ENCODE measurements around the gene KCND3. TPM values are rescaled to one million over a fixed set of nuclear protein-coding genes. Genes with fewer than 3 reads are reported as not detected.
A peak's percentile ranks its signal among the peaks of the same experiment; 100 is the strongest.

The KCND3 gene
- total and polyA plus RNA-seq, 5 experiments from 2014 or later: 0.02 to 0.13 (median 0.06) TPM; not detected in 2

- DNase-seq: no peak
- no peak overlapping the region for H3K4me3 Mint-ChIP-seq
- H3K36me3 Mint-ChIP-seq: no peaks in the 10 kb centered on the region
- H3K27me3 Mint-ChIP-seq: peaks cover 7 to 32% (median 17%) of the 10 kb centered on the region in 5 donors
- peaks cover 5 to 11% (median 7%) of the 10 kb centered on the region in 4 donors for H3K4me1 Mint-ChIP-seq
- no peak for ATAC-seq
- H3K9me3 Mint-ChIP-seq: no peaks in the 10 kb centered on the region
- no peak overlapping the region for H3K27ac Mint-ChIP-seq
- POLR2A ChIA-PET: no interaction called here
Observed at GRCh38 chr1:111948209-111949171, 41.0 kb downstream of the KCND3 start.

DNA sequence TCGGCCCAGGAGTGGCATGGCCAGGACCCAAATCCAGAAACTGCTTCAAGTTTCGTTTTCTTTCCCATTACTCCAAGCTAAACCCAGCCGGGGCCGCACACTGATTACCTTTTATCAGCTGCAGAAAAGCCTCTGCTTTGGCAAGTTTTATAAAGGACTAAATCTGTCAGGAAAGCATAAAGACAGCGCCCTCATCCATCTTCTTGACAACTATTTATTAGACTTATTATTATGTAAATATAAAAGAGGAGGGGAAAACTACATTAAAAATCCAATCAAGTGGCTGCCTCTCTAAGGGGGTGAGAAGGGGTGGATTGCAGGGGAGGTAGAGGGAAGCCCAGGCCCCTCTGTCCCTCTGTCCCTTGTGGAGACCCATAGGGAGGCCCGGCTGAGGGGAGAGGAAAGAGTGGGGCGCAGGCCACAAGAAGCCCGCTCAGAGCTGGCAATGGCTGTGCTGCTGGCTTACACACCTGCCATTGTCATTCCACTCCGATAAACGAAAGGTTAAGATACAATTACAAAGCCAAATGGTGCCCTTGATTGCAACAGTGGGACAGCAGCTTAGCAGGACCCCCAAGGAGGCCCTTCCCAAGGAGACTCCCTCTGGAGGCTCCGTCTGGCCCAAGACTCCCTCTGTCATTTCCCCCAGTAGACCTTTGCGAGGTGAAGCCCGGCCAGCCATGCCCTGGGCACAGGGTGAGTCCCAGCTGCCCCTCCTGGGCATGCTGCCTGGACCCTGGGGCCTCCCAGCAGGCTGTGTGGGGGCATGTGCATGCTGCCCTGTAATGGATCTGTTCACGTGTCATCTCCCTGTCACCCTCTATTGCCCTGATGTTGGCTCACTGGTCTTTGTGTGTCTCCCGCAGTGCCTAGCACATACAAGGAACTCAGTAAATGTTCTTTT lies 45.4 kb downstream of the KCND3 start:
- Mint-ChIP-seq H3K27ac (no peak overlapping the region), H3K4me1 (peaks cover 5 to 8% (median 6%) of the 10 kb centered on the region in 4 donors), H3K4me3 (no peak overlapping the region), H3K36me3 (no peaks in the 10 kb centered on the region), H3K9me3 (peaks cover 0 to 2% (median 0%) of the 10 kb centered on the region in 9 donors), H3K27me3 (peaks cover 0 to 26% (median 13%) of the 10 kb centered on the region in 5 donors)
- DNase-seq: no peak
- POLR2A ChIA-PET: no interaction called here
- no peak for ATAC-seq

DNA sequence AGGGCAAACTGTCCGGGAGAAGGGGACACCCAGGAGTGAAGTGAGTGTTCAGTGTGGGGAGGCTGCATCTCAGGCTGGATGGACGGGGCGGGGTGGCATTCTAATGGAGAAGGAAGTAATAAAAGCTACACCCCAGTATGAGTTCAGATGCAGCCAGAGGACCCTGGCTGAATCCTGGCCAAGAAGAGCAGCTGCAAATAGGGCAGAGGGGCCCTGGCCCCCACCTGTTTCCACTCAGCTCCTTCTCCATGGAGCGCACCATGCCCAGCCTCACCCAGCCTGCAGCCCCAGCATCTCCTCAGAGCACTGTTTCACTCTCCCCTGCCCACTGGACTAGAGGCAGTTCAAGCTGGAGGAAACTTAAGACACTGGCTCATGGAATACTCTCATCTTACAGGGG lies 46.4 kb downstream of the KCND3 start:
- POLR2A ChIA-PET: no interaction called here
- H3K27me3 Mint-ChIP-seq: peaks cover 0 to 26% (median 13%) of the 10 kb centered on the region in 5 donors
- peaks cover 0 to 2% (median 0%) of the 10 kb centered on the region in 9 donors for H3K9me3 Mint-ChIP-seq
- DNase-seq: no peak
- no peak for ATAC-seq
- H3K4me1 Mint-ChIP-seq: no peaks in the 10 kb centered on the region
- H3K27ac Mint-ChIP-seq: no peak overlapping the region
- no peak overlapping the region for H3K4me3 Mint-ChIP-seq
- no peaks in the 10 kb centered on the region for H3K36me3 Mint-ChIP-seq

- no peak for DNase-seq
- ATAC-seq: no peak
- Mint-ChIP-seq H3K9me3 (peaks cover 0 to 2% (median 0%) of the 10 kb centered on the region in 9 donors), H3K27ac (no peak overlapping the region), H3K36me3 (no peaks in the 10 kb centered on the region), H3K27me3 (peaks cover 0 to 25% (median 16%) of the 10 kb centered on the region in 5 donors), H3K4me1 (no peaks in the 10 kb centered on the region), H3K4me3 (no peak overlapping the region)
- POLR2A ChIA-PET: no interaction called here
Observed at GRCh38 chr1:111938536-111938935, 50.9 kb downstream of the KCND3 start.

DNA sequence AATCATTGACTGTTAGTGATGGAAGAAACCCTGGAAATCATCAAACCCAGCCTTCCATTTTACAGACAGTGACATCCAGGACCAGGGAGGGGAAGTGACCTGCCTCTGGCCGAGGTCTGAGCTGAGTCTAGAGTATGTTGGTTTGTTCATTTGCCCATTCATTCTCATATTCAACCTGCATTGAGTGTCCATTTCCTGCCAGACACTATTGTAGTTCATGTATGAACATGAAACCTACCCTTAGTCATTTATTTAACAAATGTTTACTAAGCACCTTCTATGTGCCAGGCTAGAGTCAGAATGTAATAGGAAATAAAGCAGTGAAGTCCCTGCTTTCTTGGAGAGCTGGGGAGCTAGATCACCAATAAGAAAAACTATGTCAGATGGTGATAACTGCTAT lies 51.3 kb downstream of the KCND3 start:
- DNase-seq: no peak
- H3K4me1 Mint-ChIP-seq: no peaks in the 10 kb centered on the region
- POLR2A ChIA-PET: no interaction called here

GRCh38 chr1:111937147-111937725 lies 52.2 kb downstream of the KCND3 start:
- Mint-ChIP-seq H3K27ac (no peak overlapping the region), H3K4me1 (no peaks in the 10 kb centered on the region), H3K36me3 (no peaks in the 10 kb centered on the region), H3K4me3 (no peak overlapping the region), H3K27me3 (peaks cover 0 to 19% (median 17%) of the 10 kb centered on the region in 5 donors), H3K9me3 (peaks cover 0 to 2% (median 0%) of the 10 kb centered on the region in 9 donors)
- ATAC-seq: no peak
- POLR2A ChIA-PET: no interaction called here
- no peak for DNase-seq

More for the DNA sequence above, 51.3 kb downstream of the KCND3 start:
- Mint-ChIP-seq H3K4me3 (no peak overlapping the region), H3K27me3 (peaks cover 0 to 21% (median 16%) of the 10 kb centered on the region in 5 donors), H3K9me3 (peaks cover 0 to 2% (median 0%) of the 10 kb centered on the region in 9 donors), H3K36me3 (no peaks in the 10 kb centered on the region), H3K27ac (no peak overlapping the region)
- ATAC-seq: no peak

GRCh38 chr1:111934106-111934852 lies 55.2 kb downstream of the KCND3 start:
- H3K4me3 Mint-ChIP-seq: no peak overlapping the region
- no peaks in the 10 kb centered on the region for H3K36me3 Mint-ChIP-seq
- POLR2A ChIA-PET: no interaction called here
- H3K27me3 Mint-ChIP-seq: peaks cover 2 to 18% (median 10%) of the 10 kb centered on the region in 5 donors
- ATAC-seq (no peak), DNase-seq (no peak)
- no peaks in the 10 kb centered on the region for H3K4me1 Mint-ChIP-seq
- H3K27ac Mint-ChIP-seq: no peak overlapping the region
- no peaks in the 10 kb centered on the region for H3K9me3 Mint-ChIP-seq

DNA sequence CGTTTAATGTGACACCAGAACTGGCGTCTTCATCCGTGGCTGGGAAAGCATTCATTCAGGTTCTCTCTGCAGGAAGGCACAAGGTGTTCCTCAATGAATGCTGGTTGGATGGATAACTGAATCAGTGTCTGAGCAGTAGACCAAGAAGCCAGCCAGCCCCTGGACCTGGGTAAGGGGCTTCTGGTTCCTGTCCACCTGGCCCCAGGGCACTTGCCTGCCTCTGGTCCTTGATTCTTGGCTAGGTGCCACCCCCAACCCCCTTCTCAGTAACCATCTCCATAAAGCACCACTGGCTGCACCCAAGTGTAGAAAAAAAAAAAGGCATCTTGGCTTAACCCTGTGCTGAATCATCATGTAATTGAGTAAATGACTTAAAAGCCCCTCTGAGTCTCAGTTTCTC lies 59.1 kb downstream of the KCND3 start:
- no peak overlapping the region for H3K27ac Mint-ChIP-seq
- peaks cover 4 to 15% (median 10%) of the 10 kb centered on the region in 5 donors for H3K27me3 Mint-ChIP-seq
- H3K4me1 Mint-ChIP-seq: no peaks in the 10 kb centered on the region
- POLR2A ChIA-PET: no interaction called here
- DNase-seq: no peak
- no peaks in the 10 kb centered on the region for H3K9me3 Mint-ChIP-seq
- no peak overlapping the region for H3K4me3 Mint-ChIP-seq
- no peaks in the 10 kb centered on the region for H3K36me3 Mint-ChIP-seq
- no peak for ATAC-seq

GRCh38 chr1:111928531-111928930 lies 60.9 kb downstream of the KCND3 start:
- H3K4me1 Mint-ChIP-seq: no peaks in the 10 kb centered on the region
- POLR2A ChIA-PET: no interaction called here
- DNase-seq: no peak
- no peak overlapping the region for H3K4me3 Mint-ChIP-seq
- no peaks in the 10 kb centered on the region for H3K9me3 Mint-ChIP-seq
- ATAC-seq: no peak
- no peak overlapping the region for H3K27ac Mint-ChIP-seq
- peaks cover 4 to 14% (median 10%) of the 10 kb centered on the region in 5 donors for H3K27me3 Mint-ChIP-seq
- no peaks in the 10 kb centered on the region for H3K36me3 Mint-ChIP-seq

DNA sequence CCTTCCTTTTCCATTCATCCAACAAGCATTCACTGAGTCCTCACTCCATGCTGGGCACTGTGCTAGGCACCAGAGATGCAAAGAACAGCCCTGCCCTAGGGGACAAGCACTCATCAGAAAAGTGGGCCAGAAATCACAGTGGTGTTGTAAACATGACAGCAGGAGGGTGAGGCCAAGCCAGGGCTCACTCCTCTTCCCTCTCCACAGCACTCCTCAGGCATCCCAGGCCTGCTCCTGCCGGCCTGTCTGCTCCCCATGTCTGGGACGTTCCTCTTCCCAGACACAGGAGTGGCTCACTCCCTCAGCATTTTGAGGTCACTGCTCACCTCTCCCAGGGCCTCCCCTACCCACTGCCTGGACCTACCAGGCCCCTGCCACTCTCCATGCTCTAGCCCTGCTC lies 61.8 kb downstream of the KCND3 start:
- Mint-ChIP-seq H3K27ac (no peak overlapping the region), H3K27me3 (peaks cover 4 to 14% (median 8%) of the 10 kb centered on the region in 5 donors), H3K9me3 (no peaks in the 10 kb centered on the region), H3K4me1 (no peaks in the 10 kb centered on the region), H3K4me3 (no peak overlapping the region), H3K36me3 (no peaks in the 10 kb centered on the region)
- DNase-seq (no peak), ATAC-seq (no peak)
- POLR2A ChIA-PET: no interaction called here

DNA sequence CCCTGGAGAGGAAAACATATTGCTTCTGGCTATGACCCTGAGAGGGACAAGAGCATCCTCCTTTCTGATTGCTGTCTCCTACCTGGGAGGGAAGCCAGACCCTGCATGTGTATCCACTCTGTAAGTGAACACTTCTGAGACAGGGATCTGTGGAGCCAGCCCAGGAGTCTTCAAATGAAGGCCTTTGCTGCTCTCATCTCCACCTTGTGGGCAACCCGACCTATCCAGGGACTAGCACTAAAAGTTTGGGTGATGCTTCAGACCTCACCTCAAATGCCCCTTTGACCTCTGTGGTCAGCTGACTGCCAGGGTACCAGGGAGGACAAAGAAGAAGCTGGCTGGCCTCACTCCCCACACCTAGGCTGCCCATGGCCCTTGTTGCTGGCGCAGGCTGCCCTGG lies 64.7 kb downstream of the KCND3 start:
- POLR2A ChIA-PET: no interaction called here
- Mint-ChIP-seq H3K4me1 (peaks cover 0 to 4% (median 0%) of the 10 kb centered on the region in 4 donors), H3K4me3 (no peak overlapping the region), H3K9me3 (no peaks in the 10 kb centered on the region), H3K36me3 (no peaks in the 10 kb centered on the region), H3K27ac (no peak overlapping the region), H3K27me3 (peaks cover 8 to 26% (median 15%) of the 10 kb centered on the region in 5 donors)
- DNase-seq (no peak), ATAC-seq (no peak)

DNA sequence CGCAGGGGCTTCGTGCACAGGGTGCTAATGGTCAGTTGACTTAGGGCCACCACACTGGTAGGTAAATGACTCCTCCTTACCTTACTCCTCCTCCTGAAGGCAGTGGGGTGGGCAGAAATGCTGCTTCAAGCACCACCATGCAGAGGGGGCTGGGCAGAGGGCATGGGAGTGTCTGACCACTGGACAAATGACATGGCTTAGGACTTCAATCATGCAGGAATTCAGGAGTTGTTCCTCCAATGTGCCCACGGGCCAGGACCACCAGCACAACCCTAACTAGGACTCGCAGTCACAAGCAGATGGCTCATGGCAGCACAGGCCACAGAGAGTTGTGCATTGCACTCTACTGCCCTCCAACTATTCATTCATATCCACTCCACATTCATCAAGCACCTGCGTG lies 65.7 kb downstream of the KCND3 start:
- no peak overlapping the region for H3K4me3 Mint-ChIP-seq
- POLR2A ChIA-PET: no interaction called here
- no peaks in the 10 kb centered on the region for H3K36me3 Mint-ChIP-seq
- peaks cover 0 to 4% (median 0%) of the 10 kb centered on the region in 4 donors for H3K4me1 Mint-ChIP-seq
- ATAC-seq (no peak), DNase-seq (no peak)
- no peaks in the 10 kb centered on the region for H3K9me3 Mint-ChIP-seq
- peaks cover 12 to 27% (median 21%) of the 10 kb centered on the region in 5 donors for H3K27me3 Mint-ChIP-seq
- H3K27ac Mint-ChIP-seq: peak overlapping the region in 1 of 10 donors; percentile 46

Data from naive thymus-derived CD8-positive, alpha-beta T cell (primary cell).